Astrocyte of the spinal cord (primary cell): ENCODE results near the gene KNTC1.
"Not testable (repeated sequence)": the region's sequence is repeated elsewhere in the genome, so short reads cannot be mapped to it uniquely, and the experiment has no call there.

ENCODE experiments used
- DNase-seq: peaks from one replicate; pipeline ENCODE4 v3.0.0; 2011; ENCODE audit warnings: low read depth, low spot score
- H3K4me3 ChIP-seq: 2 replicates; pipeline ENCODE4 v1.5.1; 2011; ENCODE audit warnings: low read depth, mild to moderate bottlenecking, low read length, moderate library complexity
- in situ Hi-C: cut with HindIII; loops from 2 replicates; pipeline ENCODE4 v1.10.0; 2017; ENCODE audit warnings: low sequenced_read_pairs
- TF ChIP-seq, protein P1 (sequence below): IDR thresholded peaks from 2 replicates; pipeline ENCODE4 v1.5.1; 2012; ENCODE audit warnings: low read depth, mild to moderate bottlenecking, low read length, inconsistent platforms

The KNTC1 gene

DNA sequence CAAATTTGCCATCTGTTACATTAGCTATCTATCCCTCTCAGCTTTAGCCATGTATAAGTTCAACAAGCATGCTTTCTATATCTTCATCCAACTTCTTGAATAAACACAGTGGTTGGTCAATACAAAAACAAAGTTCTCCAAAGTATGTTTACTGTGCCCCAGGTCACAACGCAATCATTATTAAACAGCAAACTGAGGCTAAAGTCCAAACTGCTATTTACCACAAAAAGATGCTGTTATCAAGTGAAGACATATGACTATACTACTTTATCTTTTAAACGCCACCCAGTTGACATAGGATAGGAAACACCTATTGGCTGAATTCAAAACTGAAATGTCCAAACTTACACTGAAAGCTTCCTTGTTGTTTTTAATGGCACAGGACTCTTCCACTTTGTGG lies 38.0 kb upstream of the KNTC1 start:
- TF ChIP-seq, protein P1, sequence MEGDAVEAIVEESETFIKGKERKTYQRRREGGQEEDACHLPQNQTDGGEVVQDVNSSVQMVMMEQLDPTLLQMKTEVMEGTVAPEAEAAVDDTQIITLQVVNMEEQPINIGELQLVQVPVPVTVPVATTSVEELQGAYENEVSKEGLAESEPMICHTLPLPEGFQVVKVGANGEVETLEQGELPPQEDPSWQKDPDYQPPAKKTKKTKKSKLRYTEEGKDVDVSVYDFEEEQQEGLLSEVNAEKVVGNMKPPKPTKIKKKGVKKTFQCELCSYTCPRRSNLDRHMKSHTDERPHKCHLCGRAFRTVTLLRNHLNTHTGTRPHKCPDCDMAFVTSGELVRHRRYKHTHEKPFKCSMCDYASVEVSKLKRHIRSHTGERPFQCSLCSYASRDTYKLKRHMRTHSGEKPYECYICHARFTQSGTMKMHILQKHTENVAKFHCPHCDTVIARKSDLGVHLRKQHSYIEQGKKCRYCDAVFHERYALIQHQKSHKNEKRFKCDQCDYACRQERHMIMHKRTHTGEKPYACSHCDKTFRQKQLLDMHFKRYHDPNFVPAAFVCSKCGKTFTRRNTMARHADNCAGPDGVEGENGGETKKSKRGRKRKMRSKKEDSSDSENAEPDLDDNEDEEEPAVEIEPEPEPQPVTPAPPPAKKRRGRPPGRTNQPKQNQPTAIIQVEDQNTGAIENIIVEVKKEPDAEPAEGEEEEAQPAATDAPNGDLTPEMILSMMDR, result no peak
- in situ Hi-C loops, result no loop called here
- DNase-seq, result no peak
- H3K4me3 ChIP-seq, result no peak overlapping the region

GRCh38 chr12:122491991-122492390 lies 35.1 kb upstream of the KNTC1 start:
- no peak overlapping the region for H3K4me3 ChIP-seq
- no peak for DNase-seq
- in situ Hi-C loops, result no loop called here
- TF ChIP-seq, protein P1, result no peak

DNA sequence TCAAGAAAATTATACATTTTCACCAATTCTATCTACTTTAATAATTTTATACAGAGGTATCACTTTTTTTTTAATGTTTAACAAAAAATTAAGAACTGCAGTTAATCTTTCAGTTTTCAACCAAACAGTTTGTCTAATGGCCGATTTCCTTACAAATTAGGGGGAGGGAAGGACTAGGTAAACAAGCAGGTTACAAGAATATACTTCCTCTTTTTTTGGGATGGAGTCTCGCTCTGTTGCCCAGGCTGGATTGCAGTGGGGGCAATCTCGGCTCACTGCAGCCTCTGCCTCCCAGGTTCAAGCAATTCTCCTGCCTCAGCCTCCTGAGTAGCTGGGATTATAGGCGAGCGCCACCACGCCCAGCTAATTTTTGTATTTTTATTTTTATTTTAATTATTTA lies 33.8 kb upstream of the KNTC1 start:
- H3K4me3 ChIP-seq, in situ Hi-C loops, DNase-seq: not testable (repeated sequence)

DNA sequence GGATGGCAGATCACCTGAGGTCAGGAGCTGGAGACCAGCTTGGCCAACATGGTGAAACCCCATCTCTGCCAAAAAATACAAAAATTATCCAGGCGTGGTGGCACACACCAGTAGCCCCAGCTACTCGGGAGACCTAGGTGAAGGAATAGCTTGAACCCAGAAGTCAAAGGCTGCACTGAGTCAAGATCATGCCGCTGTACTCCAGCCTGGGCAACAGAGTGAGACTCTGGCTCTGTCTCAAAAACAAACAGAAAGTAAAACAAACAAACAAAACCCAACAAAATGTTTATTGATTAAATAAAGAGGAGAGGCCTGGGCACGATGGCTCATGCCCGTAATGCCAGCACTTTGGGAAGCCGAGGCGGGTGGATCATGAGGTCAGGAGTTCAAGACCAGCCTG lies 31.8 kb upstream of the KNTC1 start:
- TF ChIP-seq, protein P1, result no peak
- in situ Hi-C loops, result no loop called here
- DNase-seq, result no peak
- no peak overlapping the region for H3K4me3 ChIP-seq

GRCh38 chr12:122499991-122500684 lies 26.9 kb upstream of the KNTC1 start:
- TF ChIP-seq, protein P1, result no peak
- in situ Hi-C loops, result no loop called here
- H3K4me3 ChIP-seq, result peak overlapping the region; percentile 68
- DNase-seq, result peak; percentile 74

DNA sequence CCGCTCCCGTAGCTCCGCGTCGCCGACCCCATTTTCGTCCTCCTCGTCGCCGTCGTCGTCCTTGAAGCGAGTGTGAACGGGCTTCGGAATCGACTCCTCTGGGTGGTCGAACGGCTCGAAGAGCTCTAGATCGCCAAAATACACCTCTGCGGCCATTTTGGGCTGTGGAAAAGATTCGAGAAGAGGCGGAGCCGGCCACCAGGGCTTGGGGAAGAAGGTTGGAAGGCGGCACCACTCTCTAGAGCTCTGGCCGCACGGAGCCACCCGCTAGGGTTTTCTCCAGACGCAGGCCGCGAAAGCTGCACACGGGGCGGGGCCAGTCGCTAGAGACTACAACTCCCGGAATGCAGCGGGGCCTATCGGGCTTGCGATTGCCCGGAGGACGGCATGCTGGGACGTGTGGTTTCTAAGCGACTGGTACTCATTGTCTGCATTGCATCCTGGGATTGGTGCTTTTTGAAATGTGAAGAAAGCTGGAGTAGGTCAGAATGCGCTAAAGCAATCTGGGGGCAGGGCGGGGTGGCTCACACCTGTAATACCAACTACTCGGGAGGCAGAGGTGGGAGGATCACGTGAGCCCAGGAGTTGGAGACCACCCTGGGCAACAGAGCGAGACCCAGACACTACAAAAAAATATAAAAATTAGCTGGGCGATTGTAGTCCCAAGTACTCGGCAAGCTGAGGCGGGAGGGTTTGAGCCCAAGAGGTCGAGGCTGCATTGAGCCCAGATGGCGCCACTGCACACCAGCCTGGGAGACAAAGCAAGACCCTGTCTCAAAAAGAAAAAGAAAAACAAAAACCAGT lies 26.2 kb upstream of the KNTC1 start, which contains the start of gene ZCCHC8:
Gene ZCCHC8, minus strand, starts transcription at position 248 of the 804 bp plus-strand sequence. Its CDS starts 92 bp downstream, at position 156.
- DNase-seq, result peak; percentile 98
- TF ChIP-seq, protein P1, result no peak
- in situ Hi-C loops, result no loop called here
- H3K4me3 ChIP-seq, result peak within 1 kb of the TSS; percentile 68

- TF ChIP-seq, protein P1, result no peak
- in situ Hi-C loops, result no loop called here
- DNase-seq, result no peak
- peak overlapping the region; percentile 68 for H3K4me3 ChIP-seq
Observed at GRCh38 chr12:122501489-122501989, 25.5 kb upstream of the KNTC1 start.
